ENCODE measurements around the gene GNG14. TPM values are rescaled to one million over a fixed set of nuclear protein-coding genes. Genes with fewer than 3 reads are reported as not detected.

Gene GNG14
- total and polyA plus RNA-seq, 2 of the 4 experiments (the other 2 are of a cell fraction) = not detected

DNA sequence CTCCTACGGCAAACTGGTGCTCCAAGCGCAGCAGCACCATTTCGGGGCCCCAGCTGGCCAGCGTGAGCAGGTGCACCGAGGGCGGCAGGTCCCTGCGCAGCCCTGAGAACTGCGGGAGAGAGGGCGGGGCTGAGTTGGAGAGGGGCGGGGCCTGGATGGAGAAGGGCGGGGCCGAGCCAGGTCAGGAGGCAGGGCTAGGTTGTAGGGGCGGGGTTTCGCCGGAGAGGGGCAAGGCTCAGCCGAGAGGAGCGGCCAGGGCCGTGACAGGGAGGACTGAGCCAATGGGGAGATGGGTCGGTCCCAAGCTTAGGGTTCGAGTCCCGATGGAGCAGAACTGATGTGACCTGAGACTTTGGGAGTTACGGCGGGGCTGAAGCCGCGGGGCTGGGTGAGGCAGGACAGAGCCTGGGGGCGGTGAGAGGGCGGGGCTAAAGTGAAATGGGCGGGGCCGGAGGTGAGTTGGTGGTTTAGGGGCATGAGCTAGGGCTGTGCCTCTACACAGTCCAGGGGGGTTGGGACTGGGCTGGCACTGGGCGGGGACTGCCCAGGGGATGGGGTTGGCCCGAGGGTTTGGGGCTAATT is 40.2 kb upstream of the GNG14 start:
- H3K4me3 ChIP-seq (ENCODE audit: insufficient read depth, low read depth, low read length) = peak overlapping the region; percentile 41; the same call in 1 of the 2 replicates
- no TSS peak for BruUV-seq (replicated peaks)
- no peak overlapping the region for H4K91ac ChIP-seq (ENCODE audit: insufficient read depth, low read depth, low read length)
- H3K79me1 ChIP-seq (ENCODE audit: low read depth in 1 of 2, low read length in 2 of 2) = no peaks in the 10 kb centered on the region
- no peak overlapping the region for H3K4ac ChIP-seq (ENCODE audit: low read depth, low read length)
- intact Hi-C loops (cut with micrococcal nuclease) = no loop called here
- 0 out of 2 replicates have a peak, but pooled peaks cover 3% of the 10 kb centered on the region for H3K9me1 ChIP-seq (ENCODE audit: insufficient read depth, low read length)
- no peak overlapping the region for H2AK5ac ChIP-seq (ENCODE audit: low read depth, low read length)
- POLR2A ChIA-PET (ENCODE audit: unreplicated experiment) = no interaction called here
- peak overlapping the region; percentile 53 for H2AFZ ChIP-seq (replicated peaks; ENCODE audit: low read length, poor library complexity)
- H3K4me1 ChIP-seq (ENCODE audit: control insufficient read depth, insufficient read depth, low read length) = 0 out of 2 replicates have a peak, but pooled peaks cover 2% of the 10 kb centered on the region
- ATAC-seq (ENCODE audit: low read depth) (peak; percentile 94), DNase-seq (no peak)
- peak overlapping the region; percentile 74 for H3K4me2 ChIP-seq (ENCODE audit: low read depth, low read length)
- H3K56ac ChIP-seq (ENCODE audit: extremely low read depth, insufficient read depth, low read length) = no peak overlapping the region
- H4K5ac ChIP-seq (ENCODE audit: low read depth, low read length) = no peak overlapping the region
- no peak overlapping the region for H3K23ac ChIP-seq (ENCODE audit: low read depth, low read length)
- no peaks in the 10 kb centered on the region for H3K27me3 ChIP-seq (ENCODE audit: control insufficient read depth, insufficient read depth, low read length)
- H3K18ac ChIP-seq (ENCODE audit: low read depth, low read length) = no peak overlapping the region
- TF ChIP-seq CEBPB (IDR thresholded peaks at IDR 0.05; ENCODE audit: low read depth, low read length) (no peak), RCOR1 (IDR thresholded peaks at IDR 0.05; ENCODE audit: insufficient replicate concordance, low read length) (no peak), BHLHE40 (IDR thresholded peaks at IDR 0.05; ENCODE audit: low read depth, low read length) (no peak), FOS (IDR thresholded peaks at IDR 0.05; ENCODE audit: low read depth, low read length) (no peak), CHD1 (IDR thresholded peaks at IDR 0.05; ENCODE audit: low read depth, low read length) (no peak), MAFK (IDR thresholded peaks at IDR 0.05; ENCODE audit: low read depth, low read length) (no peak), POLR2A (IDR thresholded peaks at IDR 0.05; ENCODE audit: low read depth, low read length) (no peak), RFX5 (IDR thresholded peaks at IDR 0.05; ENCODE audit: low read depth, low read length) (no peak), MXI1 (IDR thresholded peaks at IDR 0.05; ENCODE audit: borderline replicate concordance, low read depth, low read length) (no peak), NFE2L2 (IDR thresholded peaks at IDR 0.05; ENCODE audit: low read depth, low read length) (no peak), MAZ (IDR thresholded peaks at IDR 0.05; ENCODE audit: borderline replicate concordance, low read depth, low read length) (no peak; the same call in 1 of the 2 replicates), SMC3 (IDR thresholded peaks at IDR 0.05; ENCODE audit: low read depth, low read length) (no peak), RAD21 (IDR thresholded peaks at IDR 0.05; ENCODE audit: low read length) (no peak)
- TF ChIP-seq, protein P1, sequence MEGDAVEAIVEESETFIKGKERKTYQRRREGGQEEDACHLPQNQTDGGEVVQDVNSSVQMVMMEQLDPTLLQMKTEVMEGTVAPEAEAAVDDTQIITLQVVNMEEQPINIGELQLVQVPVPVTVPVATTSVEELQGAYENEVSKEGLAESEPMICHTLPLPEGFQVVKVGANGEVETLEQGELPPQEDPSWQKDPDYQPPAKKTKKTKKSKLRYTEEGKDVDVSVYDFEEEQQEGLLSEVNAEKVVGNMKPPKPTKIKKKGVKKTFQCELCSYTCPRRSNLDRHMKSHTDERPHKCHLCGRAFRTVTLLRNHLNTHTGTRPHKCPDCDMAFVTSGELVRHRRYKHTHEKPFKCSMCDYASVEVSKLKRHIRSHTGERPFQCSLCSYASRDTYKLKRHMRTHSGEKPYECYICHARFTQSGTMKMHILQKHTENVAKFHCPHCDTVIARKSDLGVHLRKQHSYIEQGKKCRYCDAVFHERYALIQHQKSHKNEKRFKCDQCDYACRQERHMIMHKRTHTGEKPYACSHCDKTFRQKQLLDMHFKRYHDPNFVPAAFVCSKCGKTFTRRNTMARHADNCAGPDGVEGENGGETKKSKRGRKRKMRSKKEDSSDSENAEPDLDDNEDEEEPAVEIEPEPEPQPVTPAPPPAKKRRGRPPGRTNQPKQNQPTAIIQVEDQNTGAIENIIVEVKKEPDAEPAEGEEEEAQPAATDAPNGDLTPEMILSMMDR (conservative IDR thresholded peaks at IDR 0.05; ENCODE audit: low read depth, low read length) = no peak
- TF ChIP-seq, protein P2, sequence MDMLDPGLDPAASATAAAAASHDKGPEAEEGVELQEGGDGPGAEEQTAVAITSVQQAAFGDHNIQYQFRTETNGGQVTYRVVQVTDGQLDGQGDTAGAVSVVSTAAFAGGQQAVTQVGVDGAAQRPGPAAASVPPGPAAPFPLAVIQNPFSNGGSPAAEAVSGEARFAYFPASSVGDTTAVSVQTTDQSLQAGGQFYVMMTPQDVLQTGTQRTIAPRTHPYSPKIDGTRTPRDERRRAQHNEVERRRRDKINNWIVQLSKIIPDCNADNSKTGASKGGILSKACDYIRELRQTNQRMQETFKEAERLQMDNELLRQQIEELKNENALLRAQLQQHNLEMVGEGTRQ (IDR thresholded peaks at IDR 0.05; ENCODE audit: low read depth, low read length) = no peak
- TF ChIP-seq, protein P3, sequence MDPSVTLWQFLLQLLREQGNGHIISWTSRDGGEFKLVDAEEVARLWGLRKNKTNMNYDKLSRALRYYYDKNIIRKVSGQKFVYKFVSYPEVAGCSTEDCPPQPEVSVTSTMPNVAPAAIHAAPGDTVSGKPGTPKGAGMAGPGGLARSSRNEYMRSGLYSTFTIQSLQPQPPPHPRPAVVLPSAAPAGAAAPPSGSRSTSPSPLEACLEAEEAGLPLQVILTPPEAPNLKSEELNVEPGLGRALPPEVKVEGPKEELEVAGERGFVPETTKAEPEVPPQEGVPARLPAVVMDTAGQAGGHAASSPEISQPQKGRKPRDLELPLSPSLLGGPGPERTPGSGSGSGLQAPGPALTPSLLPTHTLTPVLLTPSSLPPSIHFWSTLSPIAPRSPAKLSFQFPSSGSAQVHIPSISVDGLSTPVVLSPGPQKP (IDR thresholded peaks at IDR 0.05; ENCODE audit: borderline replicate concordance, low read depth, low read length) = no peak
- H3K14ac ChIP-seq (replicated peaks; ENCODE audit: low read depth, low read length) = no peak overlapping the region
- H2BK5ac ChIP-seq (ENCODE audit: low read depth, low read length, poor library complexity, severe bottlenecking) = no peak overlapping the region
- H2BK15ac ChIP-seq (ENCODE audit: low read depth, low read length) = no peak overlapping the region
- H2BK120ac ChIP-seq (ENCODE audit: low read depth, low read length) = no peak overlapping the region
- dilution Hi-C loops (cut with HindIII; ENCODE audit: low sequenced_read_pairs, unreplicated experiment) = no loop called here
- H3K27ac ChIP-seq (ENCODE audit: insufficient read depth, low read length) = no peak overlapping the region
- H2AK9ac ChIP-seq (replicated peaks; ENCODE audit: low read depth, low read length, poor library complexity) = no peak overlapping the region
- no peak overlapping the region for H3K9ac ChIP-seq (ENCODE audit: low read depth, low read length)
- H3K36me3 ChIP-seq (ENCODE audit: control insufficient read depth, insufficient read depth, low read length) = peaks cover 6% of the 10 kb centered on the region; the same call in 1 of the 2 replicates
- 16% methylated on average over 15 of the region's 31 CpGs; no CpG with 5 or more reads in 1 of the 2 experiments for WGBS, 2 experiments (ENCODE audit: extremely low coverage in 2 of 2, insufficient read length in 1 of 2)
- in situ Hi-C loops (cut with MboI; ENCODE audit: low sequenced_read_pairs) = no loop called here
- no peak overlapping the region for H2BK20ac ChIP-seq (ENCODE audit: low read depth, low read length)
- CTCF ChIA-PET = no interaction called here
- H4K20me1 ChIP-seq (ENCODE audit: insufficient read depth, low read length) = no peaks in the 10 kb centered on the region
- H3K9me3 ChIP-seq (ENCODE audit: control insufficient read depth, insufficient read depth, low read length) = no peaks in the 10 kb centered on the region
- H4K8ac ChIP-seq (ENCODE audit: low read depth in 2 of 2, low read length in 2 of 2) = no peak overlapping the region

Data from IMR-90 (cell line).